HG02870 (cell line): Measurements from ENCODE around the gene MAD1L1.
"Not testable (repeated sequence)": the region's sequence is repeated elsewhere in the genome, so short reads cannot be mapped to it uniquely, and the experiment has no call there.

Experiments
- ATAC-seq: cut with Tn5 transposase; IDR thresholded peaks from one replicate; pipeline ENCODE4 v1.9.1; 2021; ENCODE audit warnings: mild to moderate bottlenecking, moderate library complexity; ENCODE audit not compliant: unreplicated experiment

MAD1L1 gene

DNA sequence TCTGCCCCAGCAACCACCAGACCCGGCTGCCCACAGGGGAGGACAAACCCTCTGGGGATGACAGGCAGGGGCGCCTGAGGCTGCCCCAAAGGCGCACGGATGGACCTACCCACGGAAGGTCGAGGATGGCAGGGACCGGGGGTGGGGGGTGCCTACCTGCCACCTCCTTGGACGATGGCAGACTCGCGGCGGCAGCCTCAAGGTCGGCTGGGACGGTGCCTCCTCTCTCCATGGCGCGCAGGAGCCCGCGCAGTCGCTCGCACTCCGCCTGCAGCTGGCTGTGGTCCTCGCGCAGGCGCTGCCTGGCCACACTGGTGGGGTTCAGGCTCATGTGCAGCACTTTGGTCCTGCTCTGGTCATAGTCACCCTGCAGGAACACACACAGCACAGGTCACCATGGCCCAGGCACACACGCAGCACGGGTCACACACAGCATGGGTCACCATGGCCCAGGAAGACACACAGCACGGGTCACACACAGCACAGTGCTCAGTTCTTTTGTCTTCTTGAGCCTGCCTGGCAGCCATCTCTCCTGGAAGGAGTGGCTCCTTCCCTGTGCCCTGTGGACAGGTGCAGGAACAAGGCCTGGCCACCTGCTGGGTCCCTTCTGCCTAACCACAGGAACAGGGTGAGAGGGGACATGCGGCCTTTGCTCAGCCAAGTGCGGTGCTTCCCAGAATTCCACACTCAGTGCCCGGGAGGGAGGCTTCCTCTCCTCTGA, 296.1 kb downstream of the MAD1L1 start:
- ATAC-seq = no peak

GRCh38 chr7:1936006-1936310, 296.8 kb downstream of the MAD1L1 start:
- no peak for ATAC-seq

GRCh38 chr7:1935176-1936005, 297.4 kb downstream of the MAD1L1 start:
- no peak for ATAC-seq

DNA sequence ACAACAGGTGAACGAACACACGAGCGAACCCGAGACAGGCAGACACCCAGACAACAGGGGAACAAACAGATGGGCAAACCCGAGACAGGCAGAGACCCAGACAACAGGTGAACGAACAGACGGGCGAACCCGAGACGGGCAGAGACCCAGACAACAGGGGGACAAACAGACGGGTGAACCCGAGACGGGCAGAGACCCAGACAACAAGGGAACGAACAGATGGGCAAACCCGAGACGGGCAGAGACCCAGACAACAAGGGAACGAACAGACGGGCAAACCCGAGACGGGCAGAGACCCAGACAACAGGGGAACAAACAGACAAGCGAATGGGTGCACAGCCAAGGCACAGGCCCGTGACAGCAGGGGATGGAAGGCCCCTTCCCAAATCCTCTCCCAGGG, 298.0 kb downstream of the MAD1L1 start:
- ATAC-seq = no peak

DNA sequence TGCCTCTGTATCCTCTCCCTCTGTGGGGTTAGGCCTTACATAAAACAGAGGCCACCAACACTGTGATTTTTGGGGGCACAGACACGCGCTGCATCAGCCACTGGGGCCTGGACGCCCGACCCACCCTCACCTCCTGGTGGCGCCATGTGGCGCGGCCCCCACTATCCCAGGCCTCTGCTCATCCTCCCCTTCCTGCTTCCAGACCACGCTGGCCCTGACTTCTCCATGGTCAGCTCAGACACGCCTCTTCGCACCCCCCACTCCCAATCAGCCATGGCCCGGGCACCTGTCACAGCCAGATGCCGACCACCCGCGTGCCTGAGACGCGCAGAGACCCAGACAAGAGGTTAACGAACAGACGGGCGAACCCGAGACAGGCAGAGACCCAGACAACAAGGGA, 298.7 kb downstream of the MAD1L1 start:
- no peak for ATAC-seq

- no peak for ATAC-seq
Observed at GRCh38 chr7:1933066-1933750, 299.5 kb downstream of the MAD1L1 start.

DNA sequence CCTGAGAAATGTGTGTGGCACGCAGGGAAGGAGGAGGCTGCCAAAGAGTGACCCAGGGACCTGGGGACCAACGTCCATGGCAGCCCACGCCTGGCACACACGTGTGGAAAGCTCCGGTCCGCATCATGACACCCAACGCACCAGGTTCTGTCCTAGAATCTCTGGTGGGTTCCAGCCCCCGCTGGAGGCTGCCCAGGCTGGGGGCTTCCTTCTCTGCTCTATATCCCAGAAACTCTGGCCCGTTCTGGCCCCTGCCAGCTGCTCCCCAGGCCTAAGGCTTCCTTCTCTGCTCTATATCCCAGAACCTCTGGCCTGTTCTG, 300.8 kb downstream of the MAD1L1 start:
- ATAC-seq = no peak

- no peak for ATAC-seq
Observed at GRCh38 chr7:1931256-1931950, 301.3 kb downstream of the MAD1L1 start.

- no peak for ATAC-seq
Observed at GRCh38 chr7:1930381-1931065, 302.2 kb downstream of the MAD1L1 start.

DNA sequence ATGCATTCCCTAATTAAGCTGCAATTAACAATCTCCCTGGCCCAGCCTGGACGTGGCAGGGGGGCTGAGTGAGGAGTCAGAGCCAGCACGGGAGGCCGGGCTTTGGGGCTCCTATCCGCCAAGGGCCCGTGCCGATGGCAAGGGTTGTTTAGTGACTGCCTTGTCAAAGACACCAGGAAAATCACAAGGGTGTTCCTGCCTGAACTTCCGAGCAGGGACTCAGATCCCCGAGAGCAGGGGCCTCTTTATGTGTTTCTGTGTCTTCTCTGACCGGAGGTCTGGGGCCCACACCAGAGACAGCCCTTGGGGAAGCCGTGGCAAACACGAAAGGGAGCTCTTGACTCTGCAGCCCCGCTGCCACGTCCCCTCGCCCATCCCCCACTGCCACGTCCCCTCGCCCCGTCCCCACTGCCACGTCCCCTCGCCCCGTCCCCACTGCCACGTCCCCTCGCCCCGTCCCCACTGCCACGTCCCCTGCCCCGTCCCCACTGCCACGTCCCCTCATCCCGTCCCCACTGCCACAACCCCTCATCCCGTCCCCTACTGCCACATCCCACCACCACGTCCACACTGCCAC, 303.3 kb downstream of the MAD1L1 start:
- not testable (repeated sequence) for ATAC-seq

- no peak for ATAC-seq
Observed at GRCh38 chr7:1928645-1929348, 303.9 kb downstream of the MAD1L1 start.

DNA sequence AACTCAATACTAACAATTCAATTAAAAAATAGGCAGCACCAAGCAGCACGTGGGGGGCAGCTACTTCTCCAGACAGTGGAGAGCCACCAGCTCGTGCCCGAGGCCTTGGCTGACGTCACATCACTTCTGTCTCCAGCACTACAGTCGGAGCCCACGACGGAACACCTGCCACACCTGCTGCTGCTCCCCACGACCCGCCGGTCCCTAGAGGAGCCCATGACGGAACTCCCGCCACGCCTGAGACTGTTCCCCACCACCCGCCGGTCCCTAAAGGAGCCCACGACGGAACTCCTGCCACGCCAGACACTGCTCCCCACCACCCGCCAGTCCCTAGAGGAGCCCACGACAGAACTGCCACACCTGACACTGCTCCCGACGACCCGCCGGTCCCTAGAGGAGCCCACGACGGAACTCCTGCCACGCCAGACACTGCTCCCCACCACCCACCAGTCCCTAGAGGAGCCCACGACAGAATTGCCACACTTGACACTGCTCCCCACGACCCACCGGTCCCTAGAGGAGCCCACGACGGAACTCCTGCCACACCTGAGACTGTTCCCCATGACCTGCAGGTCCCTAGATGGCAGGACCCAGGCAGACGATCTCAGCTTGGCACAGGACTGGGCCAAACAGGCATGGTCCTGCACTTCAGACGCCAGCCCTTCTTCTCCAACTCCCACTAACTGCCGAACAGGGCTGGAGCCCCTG, 304.7 kb downstream of the MAD1L1 start:
- no peak for ATAC-seq

DNA sequence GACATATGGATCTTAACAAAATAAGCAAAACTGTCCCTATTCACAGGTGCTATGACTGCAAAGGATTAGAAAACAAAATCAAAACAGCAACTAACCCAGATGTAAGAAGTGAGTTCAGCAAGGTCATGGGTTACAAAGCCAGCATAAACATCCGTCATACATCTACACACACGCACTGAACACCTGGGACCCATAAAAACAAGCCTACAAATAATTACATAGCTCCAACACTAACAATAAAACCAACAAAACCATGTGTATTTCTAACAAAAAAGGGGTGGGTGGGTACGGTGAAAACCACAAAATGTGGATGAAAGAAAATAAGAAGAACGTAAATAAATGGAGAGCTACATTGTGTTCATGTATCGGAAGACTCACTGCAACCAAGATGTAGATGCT, 305.8 kb downstream of the MAD1L1 start:
- no peak for ATAC-seq

GRCh38 chr7:1925973-1926907, 306.5 kb downstream of the MAD1L1 start:
- ATAC-seq = no peak

DNA sequence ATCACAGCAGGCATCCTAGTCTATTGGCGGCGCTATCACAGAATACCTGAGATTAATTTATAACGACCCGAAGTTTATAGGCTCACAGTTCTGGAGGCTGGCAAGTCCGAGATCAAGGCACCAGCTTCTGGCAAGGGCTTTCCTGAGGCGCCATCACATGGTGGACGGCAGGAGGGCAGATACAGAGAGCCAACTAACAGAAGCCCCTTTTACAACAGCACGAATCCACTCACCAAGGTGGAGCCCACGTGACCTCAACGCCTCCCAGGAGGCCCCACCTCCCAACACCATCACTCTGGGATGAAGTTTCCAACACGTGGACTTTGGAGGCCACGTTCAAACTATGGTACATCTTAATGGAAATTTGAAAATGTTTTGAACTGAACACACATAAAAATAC, 307.4 kb downstream of the MAD1L1 start:
- ATAC-seq = no peak

DNA sequence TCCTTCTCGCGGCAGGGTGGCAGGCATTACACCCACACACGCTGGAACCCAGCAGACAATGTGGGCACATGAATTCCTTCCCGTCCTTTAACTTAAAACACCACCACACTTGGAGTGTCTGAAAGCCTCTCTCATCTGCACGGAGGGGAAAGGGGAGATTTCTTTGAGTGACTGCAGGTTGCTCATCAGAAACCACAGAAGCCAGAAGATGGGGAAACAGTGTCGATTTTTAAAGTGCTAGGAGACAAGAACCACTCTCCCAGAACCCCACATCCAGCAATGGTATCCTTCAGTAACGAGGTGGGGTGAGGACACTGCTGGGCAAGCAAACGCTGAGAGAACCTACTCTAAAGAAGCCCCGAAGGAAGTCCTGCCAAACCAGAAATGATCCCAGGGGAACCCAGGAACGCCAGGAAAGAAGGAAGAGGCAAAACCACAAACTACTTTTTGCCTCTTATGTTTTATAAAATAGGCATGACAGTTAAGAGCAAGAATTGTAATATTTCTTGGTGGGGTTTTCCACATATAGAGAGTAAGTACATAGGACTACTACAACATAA, 308.4 kb downstream of the MAD1L1 start:
- no peak for ATAC-seq

DNA sequence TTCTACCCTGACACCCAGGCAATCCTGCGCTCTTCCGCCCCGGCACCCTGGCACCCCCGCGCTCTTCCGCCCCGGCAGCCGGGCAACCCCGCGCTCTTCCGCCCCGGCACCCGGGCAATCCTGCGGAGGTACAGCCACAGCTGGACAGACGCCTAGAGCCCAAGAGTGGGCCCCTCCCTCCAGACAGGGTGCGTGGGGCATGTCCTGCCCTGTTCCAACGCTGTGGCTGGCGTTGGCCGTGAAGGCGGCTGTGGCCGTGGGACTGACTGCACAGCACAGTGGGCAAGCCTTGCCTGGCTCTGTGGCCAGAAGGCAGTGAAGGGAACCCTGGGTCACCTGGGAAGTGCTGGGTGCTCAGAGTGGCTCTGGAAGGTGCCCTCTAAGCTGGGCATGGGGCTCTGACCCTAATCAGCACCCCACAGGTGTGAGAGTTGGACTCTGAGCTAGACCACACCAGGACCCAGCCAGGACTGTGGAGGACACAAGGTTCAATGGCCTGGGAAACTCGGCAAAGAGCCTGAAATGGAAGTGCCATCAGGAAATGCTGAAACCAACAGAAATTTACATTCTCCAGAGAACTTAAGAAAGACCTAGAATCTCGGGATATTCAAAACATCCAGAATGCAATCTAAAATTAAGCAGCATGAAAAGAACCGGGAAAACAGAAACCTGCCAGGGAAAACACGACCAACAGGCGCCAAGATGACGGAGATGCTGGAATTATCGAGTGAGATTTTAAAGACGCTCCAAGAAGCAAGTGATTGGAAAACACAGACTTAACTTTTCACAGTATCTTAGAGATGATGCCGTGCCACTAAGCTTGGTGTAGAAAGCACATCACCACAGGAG, 309.1 kb downstream of the MAD1L1 start:
- ATAC-seq = no peak
